DMS53 (cell line): ENCODE measurements around the gene BRINP3.
"Not testable (repeated sequence)": the region's sequence is repeated elsewhere in the genome, so short reads cannot be mapped to it uniquely, and the experiment has no call there.

Experiments used
- DNase-seq: peaks from one replicate; lab custom pipeline; 2025; lab: John Stamatoyannopoulos, UW

The BRINP3 gene

DNA sequence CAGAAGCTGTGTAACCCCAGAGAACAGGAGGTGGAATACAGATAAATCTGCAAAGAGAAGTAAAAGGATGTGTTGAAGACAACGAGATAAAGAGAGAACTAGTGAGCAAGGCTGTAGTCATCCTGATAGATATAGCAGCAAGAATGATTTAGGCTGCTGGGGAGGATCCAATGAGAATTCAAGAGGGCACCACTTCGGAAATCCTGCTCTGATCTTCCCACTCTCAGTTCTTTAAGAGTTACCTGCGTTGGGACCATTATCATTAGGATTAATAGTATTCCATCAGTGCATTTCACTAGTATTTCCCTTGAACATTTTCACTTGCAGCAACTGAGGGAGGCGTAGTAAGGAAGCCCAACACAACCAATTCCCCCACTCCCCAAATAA is at the start of gene BRINP3:
BRINP3 (minus strand) TSS at position 103 of the 387 bp plus-strand sequence.
- peak; percentile 48 for DNase-seq

DNA sequence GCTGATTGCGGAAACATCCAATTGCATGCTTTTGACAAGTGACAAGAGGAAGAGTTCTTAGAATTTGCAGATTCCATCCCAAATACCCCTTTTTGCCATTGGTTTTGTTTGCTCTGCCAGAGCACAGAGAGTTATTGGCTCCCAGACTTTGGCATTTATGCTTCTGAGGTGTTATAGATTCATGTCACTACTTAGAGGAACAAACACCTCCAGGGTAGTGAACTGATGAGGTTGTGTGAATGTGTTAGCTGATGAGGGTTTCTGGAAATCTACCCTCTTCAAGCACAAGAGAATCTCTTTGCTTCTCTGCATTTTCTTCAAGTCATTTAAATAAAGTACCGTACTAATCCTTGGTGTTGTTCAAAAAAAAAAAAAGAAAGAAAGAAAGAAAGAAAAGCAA is 33.9 kb upstream of the BRINP3 start:
- no peak for DNase-seq

DNA sequence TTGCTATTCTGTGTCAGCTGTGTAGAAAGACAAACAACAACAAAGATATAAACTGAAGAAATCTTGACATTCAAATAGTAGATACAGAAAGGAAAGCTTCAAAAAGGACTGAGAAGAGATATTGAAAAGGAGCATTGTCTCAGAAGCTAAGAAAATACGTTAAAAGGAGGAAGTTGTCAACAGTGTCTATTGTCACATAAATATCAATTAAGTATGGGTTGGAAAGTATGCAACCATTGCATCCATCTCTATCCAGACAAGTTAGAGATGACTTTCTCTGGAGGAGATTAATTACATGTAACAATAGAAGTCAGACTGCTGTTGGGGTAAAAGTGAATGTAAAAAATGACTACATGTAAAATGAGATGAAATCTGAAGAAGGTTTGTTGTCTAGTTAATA is 29.7 kb upstream of the BRINP3 start:
- no peak for DNase-seq

DNA sequence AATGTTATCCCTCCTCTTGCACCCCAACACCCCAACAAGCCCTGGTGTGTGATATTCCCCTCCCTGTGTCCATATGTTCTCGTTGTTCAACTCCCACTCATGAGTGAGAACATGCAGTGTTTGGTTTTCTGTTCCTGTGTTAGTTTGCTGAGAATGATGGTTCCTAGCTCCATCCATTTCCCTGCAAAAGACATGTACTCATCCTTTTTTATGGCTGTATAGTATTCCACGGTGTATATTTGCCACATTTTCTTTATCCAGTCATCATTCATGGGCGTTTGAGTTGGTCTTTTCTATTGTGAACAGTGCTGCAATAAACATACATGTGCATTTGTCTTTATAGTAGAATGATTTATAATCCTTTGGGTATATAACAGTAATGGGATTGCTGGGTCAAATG is 26.9 kb upstream of the BRINP3 start:
- DNase-seq: not testable (repeated sequence)

DNA sequence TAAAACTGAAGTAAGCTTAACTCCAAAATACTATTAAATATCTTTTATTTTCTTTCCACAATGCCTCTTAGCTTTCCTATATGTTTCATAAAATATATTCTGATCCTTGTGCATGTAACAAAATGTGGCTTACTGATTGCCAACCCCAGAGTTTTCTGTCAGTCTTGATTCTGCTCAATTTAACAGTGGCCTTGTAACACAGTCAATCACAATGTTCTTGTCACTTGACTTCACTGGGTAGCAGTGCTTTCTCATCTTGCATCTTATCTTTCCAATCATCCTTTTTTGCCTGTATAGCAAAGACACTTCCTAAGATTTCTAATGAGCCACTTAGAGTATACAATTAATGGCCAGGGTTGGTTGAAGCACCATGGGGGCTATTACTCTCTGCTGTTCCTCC is 19.9 kb upstream of the BRINP3 start:
- no peak for DNase-seq

DNA sequence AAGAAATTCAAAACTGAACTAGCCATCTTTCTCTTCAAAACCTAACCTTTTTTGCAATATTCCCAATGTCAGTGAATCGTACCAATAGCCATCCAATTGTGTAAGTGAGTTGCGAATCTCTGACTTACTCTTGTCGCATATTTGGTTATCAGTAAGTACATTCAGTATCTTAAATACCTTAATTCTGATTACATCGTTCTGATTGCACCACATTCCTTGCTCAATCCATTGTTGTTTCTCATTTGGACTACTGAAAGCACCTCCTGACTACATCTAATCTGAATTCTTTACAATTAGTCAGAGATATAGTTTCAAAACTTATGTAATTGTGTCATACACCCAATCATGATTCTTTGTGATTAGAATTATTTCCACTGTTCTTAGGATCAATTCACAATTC is 16.8 kb upstream of the BRINP3 start:
- no peak for DNase-seq

DNA sequence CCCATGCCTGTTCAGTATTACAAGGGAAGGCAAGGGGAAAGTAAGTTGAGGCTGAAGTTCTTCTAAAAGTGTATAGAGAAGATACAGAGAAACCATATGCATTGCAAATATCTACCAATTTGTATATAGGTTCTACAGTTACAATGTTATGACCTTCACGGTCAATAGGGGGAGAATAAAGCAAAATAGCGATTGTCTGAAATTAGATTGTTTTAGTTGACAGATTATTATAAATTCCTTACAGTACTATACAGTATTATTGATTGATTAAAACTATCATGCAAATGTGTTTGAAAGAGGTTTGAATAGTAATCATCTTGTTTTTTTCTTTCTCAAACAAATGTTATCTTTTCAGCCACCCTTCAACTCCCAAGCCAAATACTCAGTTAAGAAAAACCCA is 13.7 kb upstream of the BRINP3 start:
- no peak for DNase-seq

DNA sequence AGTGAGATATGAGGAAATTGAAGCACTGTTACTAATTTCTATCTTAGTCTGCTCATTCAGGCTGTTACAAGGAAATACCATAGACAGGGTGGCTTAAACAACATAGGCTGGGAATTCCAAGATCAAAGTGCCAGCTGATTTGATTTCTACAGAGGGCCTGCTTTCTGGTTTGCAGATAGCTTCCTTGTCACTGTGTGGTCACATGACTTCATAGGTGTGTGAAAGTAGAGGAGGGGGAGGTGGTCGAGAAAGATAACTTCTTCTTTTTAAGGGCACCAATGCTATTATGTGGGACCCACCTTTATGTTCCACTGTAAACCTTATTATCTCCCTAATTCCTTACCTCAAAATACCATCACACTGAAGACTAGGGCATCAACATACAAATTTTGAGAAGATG is 6.4 kb upstream of the BRINP3 start:
- DNase-seq: no peak

DNA sequence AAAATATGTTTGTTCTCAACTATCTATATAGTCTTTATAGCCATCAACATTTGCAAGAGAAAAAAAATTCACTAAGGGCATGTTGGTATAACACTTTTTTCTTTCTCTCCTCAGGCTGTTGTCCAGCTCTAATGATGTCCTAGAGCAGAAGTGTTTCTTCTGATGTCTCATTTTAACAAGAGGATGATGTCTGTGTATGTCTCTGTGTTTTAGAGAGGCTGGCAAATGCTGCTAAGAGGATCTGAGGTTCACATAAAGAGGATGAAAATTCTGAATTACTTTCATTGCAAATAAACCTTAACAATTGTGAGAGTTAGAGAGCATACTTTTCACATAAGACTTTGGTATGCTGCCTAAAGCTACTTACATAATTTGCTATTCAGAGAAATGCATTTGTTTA is 2.6 kb upstream of the BRINP3 start:
- no peak for DNase-seq

DNA sequence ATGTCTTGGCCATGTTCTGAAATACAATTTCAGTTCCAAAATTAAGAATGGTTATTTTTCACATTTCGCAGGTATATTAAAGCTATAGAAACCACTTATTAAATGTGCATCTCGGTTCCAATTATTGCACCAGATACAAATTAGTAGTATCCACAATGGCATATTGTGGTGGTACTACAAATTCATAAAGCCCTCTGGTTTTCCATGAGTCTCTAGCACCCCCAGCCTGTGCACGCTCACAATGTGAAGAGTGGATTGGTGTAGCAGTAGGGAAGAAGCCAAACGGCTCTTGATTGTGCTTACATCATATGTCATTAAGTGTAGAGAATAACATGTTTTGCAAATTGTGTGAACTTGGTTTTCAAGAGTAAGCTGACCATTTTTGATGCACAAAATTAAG is 1.9 kb upstream of the BRINP3 start:
- DNase-seq: peak; percentile 36

DNA sequence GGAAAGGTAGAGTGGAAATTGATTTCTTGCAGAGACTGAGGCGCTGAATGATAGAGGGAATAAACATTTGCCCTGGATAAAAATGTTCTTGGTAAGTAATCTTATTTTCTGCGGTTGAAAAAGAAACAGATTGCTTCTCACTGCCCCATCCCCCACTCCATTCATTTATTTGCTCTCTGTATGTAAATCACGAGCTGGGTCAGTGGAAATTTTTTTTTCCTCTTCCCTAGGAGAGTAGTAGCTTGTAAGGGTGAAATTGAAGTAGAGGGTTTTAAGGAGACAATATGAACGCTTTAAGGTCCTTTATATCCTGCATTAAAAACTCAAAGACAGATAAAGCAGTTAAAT is 1.4 kb upstream of the BRINP3 start:
- DNase-seq: peak; percentile 67

DNA sequence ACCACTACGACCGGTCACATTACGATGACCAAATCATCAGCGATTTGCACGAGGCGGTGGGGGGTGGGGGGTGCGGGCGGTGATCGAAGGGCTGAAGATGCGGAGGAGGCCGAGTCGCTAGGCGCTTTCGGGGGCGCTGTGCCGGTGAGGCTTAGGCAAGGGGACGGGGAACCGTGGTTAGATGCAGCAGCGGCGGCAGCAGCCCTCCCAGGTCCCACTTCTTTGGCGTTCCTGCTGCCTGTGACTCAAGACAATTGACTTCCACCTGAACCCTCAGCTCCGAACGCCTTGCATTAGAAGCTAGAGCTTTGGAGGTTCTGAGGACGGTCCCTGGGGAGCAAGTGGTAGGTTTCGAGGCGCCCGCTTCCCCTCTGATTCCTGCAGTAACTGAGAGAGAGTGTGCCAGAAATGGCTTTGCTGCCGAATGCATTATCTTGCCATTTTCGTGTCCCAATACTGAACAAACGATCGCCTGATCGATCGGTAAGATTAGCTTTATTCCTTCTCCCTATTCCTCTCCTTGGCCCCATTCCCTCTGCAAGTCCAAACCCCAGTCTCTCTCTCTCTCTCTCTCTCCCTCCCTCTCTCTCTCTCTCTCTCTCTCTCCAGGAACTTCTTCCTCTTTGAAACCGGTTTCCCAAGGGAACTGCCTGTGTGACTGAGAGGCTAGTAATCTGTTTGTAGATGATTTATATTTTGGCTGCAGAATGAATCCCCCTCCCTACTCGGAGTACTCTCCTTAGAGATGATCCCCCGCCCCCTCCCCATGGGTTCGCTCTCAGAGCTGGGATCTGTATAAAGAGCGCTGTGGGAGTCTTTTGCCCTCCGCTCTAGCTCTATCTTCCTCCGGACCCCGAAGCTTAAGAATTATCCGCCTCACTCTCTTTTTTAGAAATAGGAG is 735 bp upstream of the BRINP3 start:
- DNase-seq: peak; percentile 82

DNA sequence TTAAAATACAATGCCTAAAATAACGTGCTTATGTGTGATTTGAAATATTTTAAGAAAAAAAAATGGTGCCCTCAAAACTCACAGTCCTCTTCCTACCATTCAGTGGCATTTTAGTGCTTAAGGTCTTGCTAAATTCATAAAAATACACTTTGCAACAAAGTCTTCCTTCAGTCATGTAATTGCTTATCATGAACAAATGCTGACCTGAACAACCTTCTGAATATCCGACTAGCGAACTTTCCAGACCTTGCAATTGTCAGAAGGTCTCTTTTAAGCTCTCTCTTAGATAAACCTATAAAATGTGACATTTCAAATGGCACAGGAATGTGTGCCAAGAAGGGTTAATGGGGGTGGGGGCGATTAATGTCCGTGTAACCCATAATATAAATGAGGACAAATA is 858 bp downstream of the BRINP3 start:
- no peak for DNase-seq

DNA sequence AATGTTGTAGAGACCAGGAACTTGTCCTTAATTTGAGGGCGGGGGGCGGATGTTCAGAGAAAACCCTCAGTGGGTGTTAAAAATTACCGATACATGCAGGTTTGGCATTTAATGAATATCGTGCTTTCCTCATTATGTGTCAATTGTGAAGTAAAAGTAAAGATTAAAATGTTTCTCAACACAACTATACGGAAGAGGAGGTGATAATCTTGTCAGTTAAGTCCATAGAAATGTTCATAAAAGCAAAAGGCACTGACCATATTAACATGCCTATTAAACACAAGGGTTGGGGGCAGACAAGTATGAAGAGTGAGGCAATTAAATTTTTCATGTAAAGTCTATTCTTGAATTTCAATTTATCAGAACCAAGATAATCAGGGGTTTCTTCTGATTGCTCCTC is 1.3 kb downstream of the BRINP3 start:
- no peak for DNase-seq

DNA sequence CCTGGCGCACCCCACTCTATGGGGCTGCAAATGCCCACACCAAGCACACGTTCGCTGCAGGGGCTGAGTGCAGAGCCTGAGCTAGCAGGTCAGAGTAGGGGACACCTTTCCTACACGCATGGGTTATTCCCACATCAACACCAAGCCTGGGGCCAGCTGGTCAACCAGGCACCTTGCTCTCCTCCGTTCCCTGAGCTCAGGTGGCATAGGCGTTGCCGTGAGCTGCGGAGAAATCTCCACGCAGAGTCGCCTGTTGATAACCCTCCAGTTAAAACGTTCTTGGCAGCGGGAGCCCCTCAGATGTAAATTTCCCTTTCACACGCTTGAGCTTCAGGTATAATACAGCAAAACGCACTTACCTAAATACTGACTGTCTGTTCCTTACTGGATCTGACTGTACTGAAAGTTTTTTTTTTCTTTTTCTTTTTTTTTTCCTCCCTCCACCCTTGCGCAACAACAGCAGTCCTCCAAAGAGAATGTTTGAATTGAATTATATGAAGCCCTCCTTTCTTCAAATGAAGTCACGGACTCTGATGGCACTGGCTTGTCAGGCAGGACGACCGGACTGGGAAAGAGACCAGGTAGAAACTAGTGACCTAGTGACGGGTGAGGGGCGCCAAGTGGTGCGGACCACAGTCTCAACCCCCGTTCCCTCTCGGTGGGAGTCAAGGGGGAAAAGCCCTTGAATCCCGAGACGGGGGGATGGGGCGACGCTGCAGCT is 2.1 kb downstream of the BRINP3 start:
- peak; percentile 52 for DNase-seq

DNA sequence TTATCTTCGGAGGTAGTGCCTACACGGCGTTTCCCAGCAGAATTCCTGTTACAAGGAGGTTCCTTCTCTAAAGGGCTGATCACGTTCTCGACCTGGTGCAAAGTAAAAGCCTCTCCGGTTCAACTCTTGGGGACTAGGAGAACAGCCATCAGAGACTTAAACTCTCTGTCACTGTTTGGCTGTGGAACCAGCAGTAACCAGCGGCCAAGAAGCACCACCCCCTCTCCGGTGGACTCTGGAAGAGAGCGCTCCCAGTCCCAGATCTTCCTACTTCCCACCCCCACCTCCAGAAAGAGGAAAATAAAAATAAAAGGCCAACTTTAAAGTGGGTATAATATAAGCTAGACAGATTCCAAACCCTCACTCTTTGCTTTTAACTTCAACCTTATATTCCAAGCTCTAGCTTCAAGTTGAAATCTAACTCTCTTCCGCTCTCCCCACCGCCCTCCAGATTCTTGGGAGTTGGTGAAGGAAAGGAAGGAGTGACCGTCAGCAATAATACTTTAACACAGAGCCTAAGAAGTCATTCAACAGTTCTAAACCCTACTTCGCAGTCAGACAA is 2.9 kb downstream of the BRINP3 start:
- DNase-seq: no peak

DNA sequence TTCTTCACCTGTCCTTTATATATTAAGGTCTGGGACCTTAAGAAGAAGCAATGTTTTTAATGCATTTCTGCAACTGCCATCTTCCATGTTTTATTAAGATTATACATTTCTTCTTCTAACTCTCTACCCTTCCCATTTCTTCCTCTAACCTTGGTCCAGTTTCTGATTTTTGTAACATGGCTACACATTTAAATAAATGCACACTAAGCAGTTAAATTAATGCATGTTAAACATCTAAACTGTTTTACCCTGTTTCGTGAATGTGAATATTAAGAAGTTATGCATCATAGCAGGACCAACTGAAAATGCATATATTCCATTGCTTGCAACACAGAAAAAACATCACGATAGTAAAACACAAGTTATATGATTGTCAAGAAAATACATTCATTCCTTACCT is 3.7 kb downstream of the BRINP3 start:
- DNase-seq: no peak

DNA sequence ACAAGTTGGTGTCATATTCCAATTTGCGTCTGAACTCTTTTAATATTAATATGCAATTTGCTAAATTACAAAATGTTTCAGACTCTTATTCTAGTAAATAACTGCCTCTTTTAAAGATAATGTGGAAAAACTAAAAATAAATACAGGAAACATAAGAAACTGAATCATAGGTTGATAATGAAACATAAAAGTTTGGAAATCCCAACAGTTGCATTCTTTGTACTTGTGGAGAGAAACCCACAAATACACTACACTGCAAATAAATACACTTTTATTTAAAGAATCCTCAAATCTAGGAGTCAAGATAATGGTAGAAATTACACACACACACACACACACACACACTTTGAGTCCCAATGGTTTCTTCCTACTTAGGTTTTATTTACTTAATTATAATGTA is 5.2 kb downstream of the BRINP3 start:
- DNase-seq: no peak

DNA sequence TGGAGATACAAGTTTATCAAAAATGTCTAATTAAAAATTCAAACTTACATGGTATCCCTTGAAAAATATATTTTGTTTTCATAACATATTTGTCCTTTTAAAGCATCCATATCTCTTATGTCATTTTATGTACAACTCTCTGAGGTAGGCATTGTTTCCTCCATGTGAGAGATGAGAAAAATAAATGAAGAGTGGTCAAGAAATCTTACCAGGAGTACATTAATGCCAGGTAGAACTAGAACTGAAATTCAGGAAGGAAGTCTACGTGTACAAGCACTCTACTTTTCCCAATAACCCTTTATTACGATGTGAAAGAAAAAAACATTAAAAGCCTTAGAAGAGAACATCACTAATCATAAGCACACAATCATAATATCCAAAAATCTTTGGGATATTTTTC is 5.6 kb downstream of the BRINP3 start:
- DNase-seq: no peak

DNA sequence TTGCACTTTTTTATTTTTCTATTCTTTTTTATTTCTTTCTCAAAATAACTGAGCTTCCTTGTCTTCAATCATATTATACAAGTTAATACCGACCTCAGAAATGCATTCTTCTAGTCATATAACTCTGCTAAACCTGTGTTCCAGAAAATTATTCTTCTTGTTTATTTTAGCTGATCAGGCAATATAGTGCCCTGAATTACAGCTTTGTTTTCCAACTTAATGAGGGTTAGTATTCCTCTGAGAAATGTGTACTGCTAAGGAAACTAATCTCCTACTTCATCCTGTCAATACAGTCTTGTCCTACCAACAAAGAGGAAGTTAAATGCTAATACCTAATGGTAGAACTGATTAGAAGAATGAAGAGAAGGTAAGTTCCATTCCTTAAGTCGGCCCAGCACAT is 13.0 kb downstream of the BRINP3 start:
- DNase-seq: no peak

DNA sequence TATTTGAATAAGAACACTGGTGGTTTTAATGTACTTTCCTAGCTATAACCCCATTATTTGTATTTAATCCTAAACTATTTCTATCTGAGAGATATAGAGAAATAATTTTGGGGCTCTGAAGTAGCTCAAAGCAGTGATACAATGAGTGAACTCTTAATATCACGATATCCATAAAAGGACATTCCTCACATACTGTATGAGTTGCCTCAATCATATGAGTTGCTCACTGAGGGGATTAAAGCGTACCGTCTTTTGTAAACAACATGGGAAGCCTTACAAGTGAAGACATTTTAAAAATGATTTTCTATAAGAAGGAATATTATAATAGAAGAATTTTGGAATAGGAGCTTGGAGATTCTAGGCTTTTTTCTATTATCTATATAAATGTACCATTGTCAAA is 21.5 kb downstream of the BRINP3 start:
- no peak for DNase-seq

DNA sequence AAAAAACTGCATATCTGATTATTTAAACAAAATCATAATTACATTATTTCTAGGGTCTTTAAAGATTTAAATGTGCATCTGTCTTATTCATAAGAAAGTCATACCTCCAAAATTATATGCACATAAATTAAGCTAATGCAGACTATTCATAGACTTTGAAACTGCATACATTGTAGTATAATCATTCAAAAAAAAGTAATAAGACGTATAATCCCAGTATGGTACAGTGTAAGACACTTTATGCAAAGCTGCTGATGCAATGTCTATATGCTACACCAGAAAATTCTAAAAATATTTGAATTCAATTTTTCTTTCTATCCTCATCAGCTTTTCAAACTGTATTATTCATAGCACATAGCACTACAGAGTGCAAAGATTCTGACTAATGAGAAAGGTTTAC is 22.0 kb downstream of the BRINP3 start:
- no peak for DNase-seq

DNA sequence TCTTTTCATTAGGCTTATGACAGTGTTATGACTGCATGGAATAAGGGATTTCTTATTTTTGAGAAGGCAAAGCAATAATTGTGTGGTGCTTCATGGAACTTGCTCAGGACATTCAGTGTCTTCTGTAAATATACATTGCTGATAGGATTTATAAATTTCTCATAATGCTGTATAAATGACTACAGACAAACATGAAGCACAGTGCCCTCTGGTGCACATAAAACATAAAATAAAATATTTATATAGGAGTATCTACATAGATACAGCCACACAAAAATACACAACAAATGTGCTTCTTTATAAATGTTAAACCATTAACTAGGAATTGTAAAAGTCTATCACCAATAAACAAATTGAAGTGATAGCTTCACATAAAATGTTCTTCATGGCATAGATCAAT is 24.1 kb downstream of the BRINP3 start:
- DNase-seq: peak; percentile 31
